GM12872 (cell line): ENCODE measurements around the gene TMEM232.
A peak's percentile ranks its signal among the peaks of the same experiment; 100 is the strongest.

Experiments
- CTCF ChIP-seq: IDR thresholded peaks from 3 replicates; pipeline ENCODE4 v1.5.1; 2011; ENCODE audit warnings: low read depth, mild to moderate bottlenecking, low read length, moderate library complexity; ENCODE audit not compliant: insufficient read depth

Gene TMEM232

GRCh38 chr5:110431603-110432002 is 294.9 kb downstream of the TMEM232 start:
- TF ChIP-seq CTCF = no peak

- TF ChIP-seq CTCF = peak; percentile 41
Observed at GRCh38 chr5:110414360-110414759, 312.1 kb downstream of the TMEM232 start.

- TF ChIP-seq CTCF = no peak
Observed at GRCh38 chr5:110413856-110414255, 312.6 kb downstream of the TMEM232 start.

- no peak for TF ChIP-seq CTCF
Observed at GRCh38 chr5:110409571-110409970, 316.9 kb downstream of the TMEM232 start.

GRCh38 chr5:110402562-110402961 is 323.9 kb downstream of the TMEM232 start:
- TF ChIP-seq CTCF = no peak

GRCh38 chr5:110401881-110402280 is 324.6 kb downstream of the TMEM232 start:
- no peak for TF ChIP-seq CTCF

GRCh38 chr5:110398951-110399350 is 327.5 kb downstream of the TMEM232 start:
- TF ChIP-seq CTCF = no peak

GRCh38 chr5:110397281-110397680 is 329.2 kb downstream of the TMEM232 start:
- no peak for TF ChIP-seq CTCF
